GM06990 (cell line): ENCODE measurements around the gene HNRNPA3.

Experiments
- DNase-seq: peaks from one replicate; pipeline ENCODE4 v3.0.0-alpha.2; 2011; ENCODE audit not compliant: insufficient read length; ENCODE audit errors: extremely low read depth
- H3K27me3 ChIP-seq: replicated peaks from 2 replicates; pipeline ENCODE4 v1.6.0; 2011; ENCODE audit warnings: low read length; ENCODE audit not compliant: control insufficient read depth, insufficient read depth
- H3K36me3 ChIP-seq: 2 replicates; pipeline ENCODE4 v1.5.1; 2011; ENCODE audit warnings: low read length; ENCODE audit not compliant: control insufficient read depth, insufficient read depth
- H3K4me3 ChIP-seq: replicated peaks from 2 replicates; pipeline ENCODE4 v1.5.1; 2011; ENCODE audit warnings: low read depth, mild to moderate bottlenecking, control low read depth, low read length
- TF ChIP-seq, protein P1 (sequence below): IDR thresholded peaks from 2 replicates; pipeline ENCODE4 v1.5.1; 2011; ENCODE audit warnings: low read length, control low read depth, mild to moderate bottlenecking, inconsistent platforms; ENCODE audit not compliant: insufficient read depth, poor library complexity, severe bottlenecking

Gene HNRNPA3

DNA sequence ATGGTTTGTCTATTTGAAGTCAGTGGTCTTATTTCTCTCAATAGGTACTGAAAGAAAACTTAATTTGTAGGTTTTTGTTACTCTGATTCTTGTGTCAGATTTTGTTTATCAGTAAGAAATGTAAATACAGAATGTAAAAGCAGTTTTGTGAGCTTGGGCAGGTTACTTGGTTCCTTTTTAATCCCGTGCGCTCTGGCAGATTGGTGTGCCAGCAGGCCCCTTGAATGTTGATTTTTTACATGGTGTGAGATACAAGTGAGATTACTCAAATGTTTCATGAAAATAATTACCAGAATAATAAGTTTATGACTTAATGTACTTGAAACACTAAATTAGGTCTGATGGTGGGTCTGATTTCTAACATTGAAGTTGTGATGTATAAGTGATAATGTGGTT, 13.4 kb downstream of the HNRNPA3 start:
- TF ChIP-seq, protein P1, sequence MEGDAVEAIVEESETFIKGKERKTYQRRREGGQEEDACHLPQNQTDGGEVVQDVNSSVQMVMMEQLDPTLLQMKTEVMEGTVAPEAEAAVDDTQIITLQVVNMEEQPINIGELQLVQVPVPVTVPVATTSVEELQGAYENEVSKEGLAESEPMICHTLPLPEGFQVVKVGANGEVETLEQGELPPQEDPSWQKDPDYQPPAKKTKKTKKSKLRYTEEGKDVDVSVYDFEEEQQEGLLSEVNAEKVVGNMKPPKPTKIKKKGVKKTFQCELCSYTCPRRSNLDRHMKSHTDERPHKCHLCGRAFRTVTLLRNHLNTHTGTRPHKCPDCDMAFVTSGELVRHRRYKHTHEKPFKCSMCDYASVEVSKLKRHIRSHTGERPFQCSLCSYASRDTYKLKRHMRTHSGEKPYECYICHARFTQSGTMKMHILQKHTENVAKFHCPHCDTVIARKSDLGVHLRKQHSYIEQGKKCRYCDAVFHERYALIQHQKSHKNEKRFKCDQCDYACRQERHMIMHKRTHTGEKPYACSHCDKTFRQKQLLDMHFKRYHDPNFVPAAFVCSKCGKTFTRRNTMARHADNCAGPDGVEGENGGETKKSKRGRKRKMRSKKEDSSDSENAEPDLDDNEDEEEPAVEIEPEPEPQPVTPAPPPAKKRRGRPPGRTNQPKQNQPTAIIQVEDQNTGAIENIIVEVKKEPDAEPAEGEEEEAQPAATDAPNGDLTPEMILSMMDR: no peak
- H3K4me3 ChIP-seq: no peak overlapping the region
- peaks cover 8% of the 10 kb centered on the region for H3K36me3 ChIP-seq
- no peaks in the 10 kb centered on the region for H3K27me3 ChIP-seq
- no peak for DNase-seq

DNA sequence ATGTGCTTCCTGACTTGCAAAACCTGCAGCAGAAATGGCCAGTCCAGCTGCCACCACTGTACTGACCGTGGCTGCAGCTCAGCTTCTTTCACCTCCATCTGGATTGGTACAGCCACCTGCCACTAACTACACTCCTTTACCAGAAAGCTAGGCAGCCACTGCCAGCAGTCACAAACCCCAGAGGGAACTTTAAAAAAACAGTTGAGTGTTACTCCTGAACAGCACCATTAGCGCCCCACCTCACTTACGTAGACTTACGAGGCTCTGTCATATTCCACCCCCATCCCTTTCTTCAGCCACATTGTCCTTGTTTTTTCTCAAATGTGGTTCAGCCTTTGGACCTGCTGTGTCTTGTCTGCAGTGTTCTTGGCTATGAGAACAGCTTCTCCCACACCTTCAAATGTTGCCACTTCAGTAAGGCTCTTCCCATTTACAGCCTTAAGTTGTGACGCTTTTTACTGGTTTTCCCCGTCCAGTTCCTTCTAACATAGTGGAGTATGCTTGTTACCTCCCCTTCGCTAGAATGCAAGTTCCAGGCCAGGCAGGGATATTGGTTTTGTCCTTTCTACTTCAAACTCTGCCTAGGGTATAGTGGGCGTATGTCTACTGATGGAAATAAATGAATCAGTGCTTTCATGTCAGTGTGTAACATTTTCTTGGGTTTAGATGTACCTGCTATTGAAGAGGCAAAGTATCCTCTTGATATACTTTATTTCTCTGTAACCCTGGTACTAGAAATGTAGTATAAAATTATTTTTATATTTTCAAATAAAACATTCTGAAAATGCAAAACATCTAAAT, 17.0 kb downstream of the HNRNPA3 start:
- Histone ChIP-seq H3K36me3 (peaks cover 5% of the 10 kb centered on the region), H3K27me3 (no peaks in the 10 kb centered on the region), H3K4me3 (no peak overlapping the region)
- TF ChIP-seq, protein P1: no peak
- DNase-seq: no peak

DNA sequence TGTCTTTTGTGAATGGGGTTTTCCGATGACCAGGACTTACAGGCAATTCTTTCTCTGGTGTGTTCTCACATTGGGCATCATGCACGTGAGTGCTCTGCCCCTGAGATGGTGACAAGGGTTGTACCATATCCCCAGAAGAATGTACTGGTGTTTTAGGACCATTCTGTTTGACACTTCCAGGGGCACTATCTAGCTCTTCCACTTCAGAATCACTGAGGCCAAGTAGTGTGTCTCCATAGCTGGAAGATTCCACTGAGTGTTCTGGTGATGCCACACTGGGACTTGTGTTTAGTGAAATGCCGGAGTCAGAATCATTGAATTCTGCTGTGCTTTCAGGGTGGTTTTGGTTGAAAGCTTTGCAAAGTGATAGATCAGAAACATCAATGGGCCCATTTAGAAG, 18.7 kb downstream of the HNRNPA3 start:
- Histone ChIP-seq H3K36me3 (peaks cover 7% of the 10 kb centered on the region), H3K4me3 (no peak overlapping the region), H3K27me3 (no peaks in the 10 kb centered on the region)
- TF ChIP-seq, protein P1: no peak
- DNase-seq: no peak

DNA sequence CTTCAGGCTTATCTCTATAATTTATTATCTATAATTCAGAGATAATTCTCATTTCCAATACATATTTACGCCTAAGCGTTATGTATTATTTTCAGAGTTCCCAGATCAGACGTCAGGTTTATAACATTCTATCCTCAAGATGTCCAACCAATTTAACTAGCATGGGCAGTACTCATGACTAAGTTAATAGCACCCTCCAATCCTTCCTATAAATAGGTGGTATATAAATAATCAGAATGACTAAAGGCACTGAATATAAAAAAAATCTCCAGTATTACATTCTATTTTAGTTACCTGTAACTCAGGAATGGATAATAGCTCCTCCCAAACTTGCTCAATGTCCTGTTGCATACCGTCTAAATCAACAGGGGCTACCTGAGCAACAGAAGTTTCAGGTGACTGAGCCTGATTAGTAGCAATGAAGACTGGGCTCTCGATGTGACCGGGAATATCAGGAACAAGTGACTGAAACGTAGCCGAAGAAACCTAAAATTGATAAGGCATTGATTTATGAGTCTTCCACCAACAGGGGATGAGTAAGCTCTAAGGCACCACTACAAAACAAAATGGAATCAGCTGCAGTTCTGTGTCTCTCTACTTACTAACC, 19.6 kb downstream of the HNRNPA3 start:
- Histone ChIP-seq H3K36me3 (peaks cover 8% of the 10 kb centered on the region), H3K27me3 (no peaks in the 10 kb centered on the region)
- TF ChIP-seq, protein P1: no peak

DNA sequence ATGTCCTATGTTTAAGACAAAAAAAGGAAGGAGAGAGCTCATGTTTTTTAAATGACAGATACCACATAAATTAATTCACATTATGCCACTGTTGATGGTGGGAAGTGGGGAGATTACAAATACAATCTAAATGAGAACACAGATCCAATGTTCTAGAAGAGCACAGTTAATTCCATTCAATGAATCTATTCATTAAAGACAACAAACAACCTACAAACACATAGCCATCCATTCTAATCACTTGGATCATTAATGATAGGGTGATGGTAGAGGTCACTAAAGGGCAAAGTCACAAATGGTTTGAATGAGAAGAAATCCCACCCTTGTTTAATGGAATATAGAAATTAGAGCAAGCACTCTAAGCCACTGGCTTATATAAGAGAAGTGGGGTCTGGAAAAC, 21.7 kb downstream of the HNRNPA3 start:
- Histone ChIP-seq H3K27me3 (no peaks in the 10 kb centered on the region), H3K4me3 (no peak overlapping the region), H3K36me3 (peaks cover 8% of the 10 kb centered on the region)
- TF ChIP-seq, protein P1: no peak
- no peak for DNase-seq

More for the DNA sequence above, 19.6 kb downstream of the HNRNPA3 start:
- no peak overlapping the region for H3K4me3 ChIP-seq
- no peak for DNase-seq
